Nephron progenitor cell (in vitro differentiated cells): ENCODE results near the gene TEX261.

Experiments used
- DNase-seq: peaks from one replicate; pipeline ENCODE4 v3.0.0; 2021
- H3K27ac Mint-ChIP-seq: 2 replicates; pipeline ENCODE4 v1.8.0; 2021; ENCODE audit warnings: mild to moderate bottlenecking, moderate library complexity, mixed read lengths
- H3K27me3 Mint-ChIP-seq: 2 replicates; pipeline ENCODE4 v1.8.0; 2021; ENCODE audit warnings: mild to moderate bottlenecking, low read depth, mixed read lengths; ENCODE audit not compliant: poor library complexity
- H3K36me3 Mint-ChIP-seq: 2 replicates; pipeline ENCODE4 v1.8.0; 2021; ENCODE audit warnings: low read depth, mixed read lengths
- H3K4me1 Mint-ChIP-seq: 2 replicates; pipeline ENCODE4 v1.8.0; 2021; ENCODE audit warnings: mixed read lengths
- H3K4me3 Mint-ChIP-seq: 2 replicates; pipeline ENCODE4 v1.8.0; 2021; ENCODE audit warnings: mild to moderate bottlenecking, moderate library complexity, mixed read lengths
- H3K9me3 Mint-ChIP-seq: 2 replicates; pipeline ENCODE4 v1.8.0; 2021; ENCODE audit warnings: mild to moderate bottlenecking, moderate library complexity, mixed read lengths
- CTCF ChIP-seq: fragments of 200-600 bp; sonication (generic); IDR thresholded peaks from 2 replicates; pipeline ENCODE4 v1.5.0; 2021; ENCODE audit warnings: antibody characterized with exemption

The TEX261 gene

GRCh38 chr2:70964133-70964532 lies 30.5 kb downstream of the TEX261 start:
- no peak for DNase-seq
- TF ChIP-seq CTCF, result no peak
- Mint-ChIP-seq H3K36me3 (no peaks in the 10 kb centered on the region), H3K27ac (no peak overlapping the region), H3K4me1 (peaks cover 8% of the 10 kb centered on the region), H3K9me3 (peaks cover 6% of the 10 kb centered on the region), H3K4me3 (no peak overlapping the region), H3K27me3 (peaks cover 93% of the 10 kb centered on the region)

GRCh38 chr2:70962885-70963878 lies 31.5 kb downstream of the TEX261 start:
- no peak for TF ChIP-seq CTCF
- Mint-ChIP-seq H3K4me1 (peaks cover 8% of the 10 kb centered on the region), H3K27ac (no peak overlapping the region), H3K9me3 (peaks cover under 1% of the 10 kb centered on the region), H3K36me3 (no peaks in the 10 kb centered on the region), H3K4me3 (no peak overlapping the region), H3K27me3 (peaks cover 91% of the 10 kb centered on the region)
- DNase-seq, result no peak

- Mint-ChIP-seq H3K4me1 (peaks cover 8% of the 10 kb centered on the region), H3K9me3 (no peaks in the 10 kb centered on the region), H3K4me3 (no peak overlapping the region), H3K27me3 (peaks cover 91% of the 10 kb centered on the region), H3K36me3 (no peaks in the 10 kb centered on the region), H3K27ac (no peak overlapping the region)
- TF ChIP-seq CTCF, result no peak
- DNase-seq, result no peak
These were observed 32.3 kb downstream of the TEX261 start for GRCh38 chr2:70962211-70962884.

- TF ChIP-seq CTCF, result no peak
- peaks cover 8% of the 10 kb centered on the region for H3K4me1 Mint-ChIP-seq
- no peak overlapping the region for H3K27ac Mint-ChIP-seq
- no peaks in the 10 kb centered on the region for H3K9me3 Mint-ChIP-seq
- H3K27me3 Mint-ChIP-seq, result peaks cover 89% of the 10 kb centered on the region
- DNase-seq, result no peak
- H3K36me3 Mint-ChIP-seq, result no peaks in the 10 kb centered on the region
- H3K4me3 Mint-ChIP-seq, result no peak overlapping the region
These were observed 33.1 kb downstream of the TEX261 start for GRCh38 chr2:70961648-70961994.

GRCh38 chr2:70960833-70961647 lies 33.6 kb downstream of the TEX261 start:
- TF ChIP-seq CTCF, result no peak
- peaks cover 8% of the 10 kb centered on the region for H3K4me1 Mint-ChIP-seq
- no peaks in the 10 kb centered on the region for H3K9me3 Mint-ChIP-seq
- no peak overlapping the region for H3K4me3 Mint-ChIP-seq
- H3K27me3 Mint-ChIP-seq, result peaks cover 89% of the 10 kb centered on the region
- no peaks in the 10 kb centered on the region for H3K36me3 Mint-ChIP-seq
- H3K27ac Mint-ChIP-seq, result no peak overlapping the region
- no peak for DNase-seq
